ENCODE data around the gene CZIB. TPM values are rescaled to one million over a fixed set of nuclear protein-coding genes. Genes with fewer than 3 reads are reported as not detected.

The CZIB gene
- total and polyA plus RNA-seq, 2 of the 8 experiments (the other 6 are each of a cell fraction or from before 2014, with no cell fraction given), result 46.5 to 48.0 TPM

DNA sequence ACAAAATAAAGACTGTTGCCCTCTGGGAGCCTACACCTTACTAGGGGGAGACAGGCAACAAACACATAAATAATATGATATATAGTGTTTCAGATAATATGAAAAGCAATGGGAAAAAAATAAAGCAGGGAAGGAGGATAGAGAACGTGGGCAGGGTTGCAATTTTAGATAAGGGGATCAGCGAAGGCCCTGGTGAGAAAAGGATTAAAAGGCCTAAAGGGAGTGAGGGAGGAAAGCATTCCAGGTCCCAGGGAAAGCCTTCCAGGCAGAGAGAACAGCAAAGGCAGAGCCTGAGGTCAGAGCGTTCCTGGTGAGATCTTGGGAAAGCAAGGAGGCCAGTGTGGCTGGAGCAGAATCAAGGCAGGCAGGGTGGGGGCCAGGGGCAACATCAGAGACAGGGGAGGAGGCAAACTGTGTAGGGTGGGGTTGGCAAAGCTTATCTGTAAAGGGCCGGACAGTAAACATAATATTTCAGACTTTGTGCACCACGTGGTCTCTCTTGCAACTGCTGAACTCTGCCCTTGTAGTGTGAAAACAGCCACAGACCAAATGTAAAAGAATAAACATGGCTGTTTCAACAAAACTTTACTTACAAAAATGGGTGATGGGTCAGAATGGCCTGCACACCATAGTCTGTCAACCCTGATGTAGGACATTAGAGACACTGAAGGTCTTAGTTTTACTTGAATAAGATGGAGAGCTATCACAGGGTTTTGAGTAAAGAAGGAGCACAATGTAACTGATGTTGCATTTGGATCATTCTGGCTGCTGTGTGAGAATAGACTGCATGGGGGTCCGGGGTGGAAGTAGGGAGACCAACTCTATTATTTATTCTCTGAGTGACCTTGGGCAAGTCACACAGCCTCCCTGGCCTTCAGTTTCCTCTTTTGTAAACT, 37.1 kb downstream of the CZIB start:
- H3K4me1 ChIP-seq (replicated peaks in 1 of 4; ENCODE audit: control insufficient read depth in 3 of 4, insufficient read depth in 4 of 4, low read length in 3 of 4), result no peaks in the 10 kb centered on the region; a peak in 1 of 7 replicates
- no peaks in the 10 kb centered on the region for H3K79me2 ChIP-seq (ENCODE audit: control insufficient read depth in 1 of 2, insufficient read depth in 2 of 2, low read length in 2 of 2)
- ChIA-PET POLR2A (ENCODE audit: partially characterized antibody) (interaction anchor here (0.6 kb wide), 1 partner anchor 260 kb away, joined by 3 read pairs; no protein-coding TSS in a partner anchor), CTCF (ENCODE audit: partially characterized antibody) (interaction anchor here (0.9 to 4.3 kb wide), 30 partner anchors 10 to 349 kb away, joined by 3 to 51 read pairs (median 4); no protein-coding TSS in a partner anchor)
- no peak overlapping the region for H3K56ac ChIP-seq (replicated peaks; ENCODE audit: insufficient read length, low read depth, low read length)
- FAIRE-seq, result no peak
- H2BK15ac ChIP-seq (ENCODE audit: low read length), result no peak overlapping the region
- no peak overlapping the region for H2BK120ac ChIP-seq (replicated peaks; ENCODE audit: low read depth, low read length)
- no peak overlapping the region for H3K4me3 ChIP-seq (ENCODE audit: extremely low read depth in 1 of 4, insufficient read depth in 2 of 4, low read depth in 3 of 4, low read length in 4 of 4)
- DNase-seq (ENCODE audit: low read depth in 1 of 2, low spot score in 2 of 2), result no peak
- no peak overlapping the region for H4K8ac ChIP-seq (ENCODE audit: extremely low read depth, insufficient read depth, low read length)
- H3K4ac ChIP-seq (replicated peaks; ENCODE audit: insufficient read length, low read depth, low read length), result no peak overlapping the region
- H3K79me1 ChIP-seq (ENCODE audit: low read depth, low read length), result no peaks in the 10 kb centered on the region
- 84% methylated on average over 6 of the region's 6 CpGs; no CpG with 5 or more reads in 1 of the 2 experiments for WGBS, 2 experiments (ENCODE audit: extremely low coverage in 1 of 2, insufficient coverage in 1 of 2, insufficient read length in 1 of 2, insufficient replicate concordance in 2 of 2, low coverage in 1 of 2, low lambda C conversion rate in 2 of 2, missing lambda C conversion rate in 1 of 2)
- H2BK5ac ChIP-seq (ENCODE audit: low read depth, low read length), result no peak overlapping the region
- no peaks in the 10 kb centered on the region for H3K36me3 ChIP-seq (ENCODE audit: control insufficient read depth in 2 of 4, insufficient read depth in 4 of 4, low read length in 3 of 4)
- no peaks in the 10 kb centered on the region for H4K20me1 ChIP-seq (replicated peaks in 1 of 2; ENCODE audit: control insufficient read depth in 1 of 2, insufficient read depth in 2 of 2, low read length in 2 of 2)
- H2AK5ac ChIP-seq (ENCODE audit: low read depth, low read length), result no peak overlapping the region
- H2BK20ac ChIP-seq (ENCODE audit: low read length), result no peak overlapping the region
- TF ChIP-seq, protein P1, sequence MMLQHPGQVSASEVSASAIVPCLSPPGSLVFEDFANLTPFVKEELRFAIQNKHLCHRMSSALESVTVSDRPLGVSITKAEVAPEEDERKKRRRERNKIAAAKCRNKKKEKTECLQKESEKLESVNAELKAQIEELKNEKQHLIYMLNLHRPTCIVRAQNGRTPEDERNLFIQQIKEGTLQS (IDR thresholded peaks at IDR 0.05; ENCODE audit: insufficient read depth, low read depth, low read length), result no peak
- TF ChIP-seq SP1 (IDR thresholded peaks at IDR 0.05; ENCODE audit: low read depth, low read length) (no peak), NRF1 (IDR thresholded peaks at IDR 0.05; ENCODE audit: low read depth, low read length) (no peak)
- H3K27ac ChIP-seq (ENCODE audit: low read depth, low read length), result no peak overlapping the region
- no peak overlapping the region for H3K4me2 ChIP-seq (ENCODE audit: insufficient read depth in 1 of 2, low read depth in 2 of 2, low read length in 2 of 2)
- no peak overlapping the region for H3K9ac ChIP-seq (replicated peaks in 1 of 4; ENCODE audit: extremely low read depth in 1 of 4, low read depth in 3 of 4, low read length in 3 of 4)
- H3K14ac ChIP-seq (ENCODE audit: insufficient read length), result no peak overlapping the region
- H3K27me3 ChIP-seq (replicated peaks in 1 of 4; ENCODE audit: control insufficient read depth in 3 of 4, extremely low read depth in 1 of 4, insufficient read depth in 3 of 4, low read length in 3 of 4), result no peaks in the 10 kb centered on the region; a peak in 2 of 7 replicates
- H2BK12ac ChIP-seq (ENCODE audit: low read depth, low read length), result 0 out of 2 replicates have a peak overlapping the region, but pooled peaks have one; percentile 52
- H4K91ac ChIP-seq (replicated peaks; ENCODE audit: insufficient read length, low read length), result no peak overlapping the region
- no peak overlapping the region for H3K18ac ChIP-seq (ENCODE audit: extremely low read depth, low read length)
- no peak overlapping the region for H4K5ac ChIP-seq (ENCODE audit: insufficient read length, low read depth, low read length)
- no peaks in the 10 kb centered on the region for H3K23me2 ChIP-seq (ENCODE audit: low read depth, low read length)
- no peak overlapping the region for H2AFZ ChIP-seq (ENCODE audit: low read length)
- H3K9me3 ChIP-seq (ENCODE audit: insufficient read depth in 2 of 2, low read depth in 1 of 2, low read length in 1 of 2), result no peaks in the 10 kb centered on the region
- no peak overlapping the region for H3K23ac ChIP-seq (ENCODE audit: insufficient read length)
